Measurements from ENCODE around the gene NPDC1. TPM values are rescaled to one million over a fixed set of nuclear protein-coding genes. Genes with fewer than 3 reads are reported as not detected.

Gene NPDC1
- polyA plus RNA-seq, 3 donors from 2014 or later = 0.36 to 1.4 (median 1.1) TPM

- peaks cover 0 to 11% of the 10 kb centered on the region in 2 donors for H3K4me1 Mint-ChIP-seq
- no peak overlapping the region for H3K27ac Mint-ChIP-seq
- no peaks in the 10 kb centered on the region for H3K36me3 Mint-ChIP-seq
- no peak overlapping the region for H3K4me3 Mint-ChIP-seq
- DNase-seq = no peak
- H3K9me3 Mint-ChIP-seq = no peaks in the 10 kb centered on the region
- peaks cover 22 to 30% (median 24%) of the 10 kb centered on the region in 3 donors for H3K27me3 Mint-ChIP-seq (ENCODE audit: low read depth in 3 of 3)
These were observed 2.9 kb upstream of the NPDC1 start for GRCh38 chr9:137048655-137049543.

- peaks cover 0 to 11% of the 10 kb centered on the region in 2 donors for H3K4me1 Mint-ChIP-seq
- no peak for DNase-seq
These were observed 486 bp downstream of the NPDC1 start for GRCh38 chr9:137045294-137046087.

DNA sequence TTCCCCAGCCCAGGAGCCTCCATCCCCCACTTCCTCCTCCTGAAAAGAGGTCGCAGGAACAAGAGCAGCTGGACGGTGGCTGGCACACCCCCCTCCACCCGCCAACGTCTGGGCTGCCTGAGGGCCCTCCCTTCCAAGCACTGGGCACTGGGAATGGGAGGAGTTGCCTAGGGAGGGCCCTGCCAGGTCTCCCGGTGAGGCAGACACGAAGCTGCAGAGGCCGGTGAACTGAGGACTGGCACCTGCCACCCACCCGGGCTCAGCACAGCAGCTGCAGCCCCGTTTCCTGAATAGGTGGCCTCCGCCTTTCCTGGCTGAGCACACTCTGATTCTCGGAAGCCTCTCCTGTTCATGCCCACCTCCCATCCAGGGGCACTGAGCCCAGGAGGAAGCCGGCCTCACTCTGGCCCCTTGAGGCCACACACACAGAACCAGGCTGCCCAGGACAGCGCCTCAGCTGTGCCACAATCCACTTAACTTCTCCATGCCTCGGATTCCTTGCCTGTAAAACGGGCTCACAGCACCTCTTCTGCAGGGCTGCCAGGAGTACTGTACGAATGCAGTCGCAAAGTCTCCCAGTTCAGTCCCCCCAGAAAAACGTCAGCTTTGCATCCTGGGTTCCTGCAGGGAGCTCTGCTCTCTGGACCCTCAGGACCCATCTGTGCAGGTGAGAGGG, 1.3 kb downstream of the NPDC1 start:
- H3K27me3 Mint-ChIP-seq (ENCODE audit: low read depth in 3 of 3) = peaks cover 18 to 26% (median 18%) of the 10 kb centered on the region in 3 donors
- H3K27ac Mint-ChIP-seq = no peak overlapping the region
- peak overlapping the region in 2 of 5 donors; percentile 21 to 38 for H3K4me3 Mint-ChIP-seq
- no peak for DNase-seq
- H3K4me1 Mint-ChIP-seq = peaks cover 0 to 11% of the 10 kb centered on the region in 2 donors
- no peaks in the 10 kb centered on the region for H3K9me3 Mint-ChIP-seq
- no peaks in the 10 kb centered on the region for H3K36me3 Mint-ChIP-seq

More at GRCh38 chr9:137045294-137046087, 486 bp downstream of the NPDC1 start:
- Mint-ChIP-seq H3K36me3 (no peaks in the 10 kb centered on the region), H3K27ac (no peak overlapping the region), H3K27me3 (ENCODE audit: low read depth in 3 of 3) (peaks cover 18 to 27% (median 22%) of the 10 kb centered on the region in 3 donors), H3K9me3 (no peaks in the 10 kb centered on the region), H3K4me3 (peak overlapping the region in 1 of 5 donors; percentile 7)

GRCh38 chr9:137044037-137044436, 1.9 kb downstream of the NPDC1 start:
- Mint-ChIP-seq H3K27me3 (ENCODE audit: low read depth in 3 of 3) (peaks cover 16 to 26% (median 16%) of the 10 kb centered on the region in 3 donors), H3K4me3 (no peak overlapping the region), H3K9me3 (no peaks in the 10 kb centered on the region), H3K4me1 (peaks cover 0 to 11% of the 10 kb centered on the region in 2 donors), H3K36me3 (no peaks in the 10 kb centered on the region), H3K27ac (no peak overlapping the region)
- DNase-seq = no peak

DNA sequence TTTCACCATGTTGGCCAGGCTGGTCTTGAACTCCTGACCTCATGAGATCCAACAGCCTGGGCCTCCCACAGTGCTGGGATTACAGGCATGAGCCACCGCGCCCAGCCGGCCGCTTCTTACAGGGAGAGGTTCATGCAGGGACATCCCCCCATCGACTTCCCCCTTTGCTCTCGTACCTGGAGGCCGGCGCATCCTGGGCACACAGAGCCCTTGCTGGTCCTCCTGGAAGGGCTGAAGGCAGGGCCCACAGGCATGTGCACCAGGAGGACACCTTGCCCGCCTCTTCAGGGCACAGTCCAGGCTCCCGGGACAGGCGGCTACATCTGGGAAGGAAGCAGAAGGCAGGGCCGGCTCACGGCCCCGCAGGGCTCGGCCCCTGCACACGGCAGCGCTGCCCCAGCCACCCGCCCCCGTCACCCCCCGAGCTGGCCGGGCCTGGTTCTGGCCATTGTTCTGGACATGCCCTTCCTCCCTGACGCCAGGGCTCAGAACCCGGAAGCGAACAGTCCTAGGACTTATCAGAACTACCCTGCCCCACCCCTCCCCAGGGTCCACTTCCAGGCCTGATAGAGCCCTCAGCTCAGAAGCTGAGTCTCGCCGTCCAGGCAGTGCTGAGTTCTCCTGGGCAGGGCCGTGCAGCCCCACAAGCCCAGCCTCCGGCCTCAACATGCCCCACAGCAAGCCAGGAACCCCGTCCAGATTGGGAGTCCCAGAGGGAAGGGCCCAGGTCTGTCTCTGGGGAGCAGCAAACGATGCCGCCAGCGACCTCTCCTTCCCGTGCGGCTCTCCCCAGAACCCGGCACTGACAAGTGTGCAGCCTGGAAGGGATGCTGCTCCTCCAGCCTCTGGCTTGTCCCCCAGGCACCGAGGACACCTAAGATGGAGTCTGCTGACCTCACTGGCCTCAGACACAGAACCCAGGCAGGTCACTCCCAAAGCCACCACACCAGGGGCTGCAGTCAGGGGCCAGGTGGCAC, 2.9 kb downstream of the NPDC1 start:
- no peak for DNase-seq
- peaks cover 0 to 11% of the 10 kb centered on the region in 2 donors for H3K4me1 Mint-ChIP-seq
- peaks cover 16 to 29% (median 18%) of the 10 kb centered on the region in 3 donors for H3K27me3 Mint-ChIP-seq (ENCODE audit: low read depth in 3 of 3)
- H3K9me3 Mint-ChIP-seq = no peaks in the 10 kb centered on the region
- H3K27ac Mint-ChIP-seq = no peak overlapping the region
- no peak overlapping the region for H3K4me3 Mint-ChIP-seq
- H3K36me3 Mint-ChIP-seq = no peaks in the 10 kb centered on the region

DNA sequence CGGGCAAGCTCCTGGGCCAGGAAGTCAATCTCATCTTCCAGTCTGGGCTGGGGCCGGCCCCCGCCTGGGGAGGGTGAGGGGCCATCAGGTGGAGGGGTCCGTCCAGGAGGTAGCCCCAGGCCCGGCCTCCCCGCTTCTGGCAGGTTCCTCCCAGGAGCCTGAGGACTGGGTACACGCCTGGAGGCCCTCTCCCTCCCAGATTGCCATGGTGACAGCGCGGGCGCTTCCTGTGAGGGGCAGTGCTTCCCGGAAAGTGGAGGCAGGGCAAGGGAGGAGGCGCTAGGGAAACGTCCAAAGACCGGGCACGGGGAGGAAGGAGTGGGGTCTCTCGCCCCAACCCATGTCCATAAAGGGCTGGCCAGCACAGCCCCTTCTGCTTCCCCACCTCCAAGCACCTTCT, 4.9 kb downstream of the NPDC1 start:
- Mint-ChIP-seq H3K27me3 (ENCODE audit: low read depth in 3 of 3) (peaks cover 6 to 26% (median 7%) of the 10 kb centered on the region in 3 donors), H3K4me1 (peaks cover 0 to 8% of the 10 kb centered on the region in 2 donors), H3K27ac (no peak overlapping the region), H3K36me3 (no peaks in the 10 kb centered on the region), H3K4me3 (no peak overlapping the region), H3K9me3 (no peaks in the 10 kb centered on the region)
- DNase-seq = no peak

DNA sequence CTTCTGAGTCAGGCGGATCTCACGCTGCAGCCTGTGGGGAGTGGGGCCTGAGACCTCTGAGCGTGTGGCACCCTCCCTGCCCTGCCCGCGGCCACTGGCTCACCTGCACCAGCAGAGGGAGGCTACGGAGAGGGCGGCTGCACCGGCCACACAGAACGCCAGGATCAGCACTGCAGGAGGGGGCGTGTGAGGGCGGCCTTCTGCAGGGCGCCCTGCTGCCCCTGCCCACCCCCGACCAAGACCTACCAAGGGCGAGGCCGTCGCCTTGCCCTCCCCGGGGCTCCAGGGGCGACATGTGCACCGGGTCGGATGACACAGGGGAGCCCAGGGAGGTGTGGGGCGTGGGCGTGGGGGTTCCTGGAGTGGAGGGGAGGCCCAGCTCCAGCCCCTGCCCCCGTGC, 5.4 kb downstream of the NPDC1 start:
- no peak for DNase-seq

GRCh38 chr9:137039611-137040366, 6.2 kb downstream of the NPDC1 start:
- H3K4me3 Mint-ChIP-seq = no peak overlapping the region
- H3K36me3 Mint-ChIP-seq = no peaks in the 10 kb centered on the region
- peaks cover 7 to 8% of the 10 kb centered on the region in 2 donors for H3K4me1 Mint-ChIP-seq
- peaks cover 1 to 20% (median 5%) of the 10 kb centered on the region in 3 donors for H3K27me3 Mint-ChIP-seq (ENCODE audit: low read depth in 3 of 3)
- no peak for DNase-seq
- H3K27ac Mint-ChIP-seq = no peak overlapping the region
- no peaks in the 10 kb centered on the region for H3K9me3 Mint-ChIP-seq

More for the DNA sequence above, 5.4 kb downstream of the NPDC1 start:
- Mint-ChIP-seq H3K4me1 (peaks cover 0 to 8% of the 10 kb centered on the region in 2 donors), H3K36me3 (no peaks in the 10 kb centered on the region), H3K27me3 (ENCODE audit: low read depth in 3 of 3) (peaks cover 6 to 26% (median 7%) of the 10 kb centered on the region in 3 donors), H3K9me3 (no peaks in the 10 kb centered on the region), H3K4me3 (no peak overlapping the region), H3K27ac (no peak overlapping the region)

DNA sequence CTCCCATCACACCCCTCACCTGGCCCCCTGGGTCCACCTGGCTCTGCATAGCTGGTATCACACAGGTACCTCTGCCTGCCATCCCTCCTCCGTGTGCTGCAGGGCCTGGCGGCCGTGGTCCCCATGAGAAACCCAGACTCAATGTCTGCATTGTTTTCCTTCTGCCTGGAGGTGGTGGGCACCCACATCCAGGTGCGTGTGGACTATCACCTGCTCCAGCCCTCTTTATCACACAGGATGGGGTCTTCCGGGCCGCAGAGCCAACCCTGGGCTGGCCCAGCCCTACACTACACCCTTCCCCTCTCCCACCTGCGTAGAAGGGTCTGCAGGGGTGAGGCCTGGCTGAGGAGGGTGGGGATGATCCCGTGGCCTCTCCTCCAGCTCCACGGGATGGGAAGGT, 7.1 kb downstream of the NPDC1 start:
- no peaks in the 10 kb centered on the region for H3K9me3 Mint-ChIP-seq
- peaks cover 0 to 17% (median 4%) of the 10 kb centered on the region in 3 donors for H3K27me3 Mint-ChIP-seq (ENCODE audit: low read depth in 3 of 3)
- no peak for DNase-seq
- H3K4me3 Mint-ChIP-seq = no peak overlapping the region
- peaks cover 10 to 12% of the 10 kb centered on the region in 2 donors for H3K4me1 Mint-ChIP-seq
- H3K27ac Mint-ChIP-seq = no peak overlapping the region
- H3K36me3 Mint-ChIP-seq = no peaks in the 10 kb centered on the region

DNA sequence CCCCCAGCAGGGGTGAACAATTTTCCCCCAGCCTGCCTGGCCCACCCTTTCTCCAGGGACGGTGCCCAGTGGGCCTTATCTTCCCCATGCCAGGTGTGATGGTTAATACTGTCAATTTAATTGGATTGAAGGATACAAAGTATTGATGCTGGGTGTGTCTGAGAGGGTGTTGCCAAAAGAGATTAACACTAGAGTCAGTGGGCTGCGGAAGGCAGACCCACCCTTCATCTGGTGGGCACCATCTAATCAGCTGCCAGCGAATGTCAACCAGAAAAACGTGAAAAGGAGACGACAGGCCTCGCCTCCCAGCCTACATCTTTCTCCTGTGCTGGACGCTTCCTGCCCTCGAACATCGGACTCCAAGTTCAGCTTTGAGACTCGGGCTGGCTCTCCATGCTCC, 8.5 kb downstream of the NPDC1 start:
- Mint-ChIP-seq H3K36me3 (no peaks in the 10 kb centered on the region), H3K27ac (no peak overlapping the region), H3K4me1 (peaks cover 24 to 26% of the 10 kb centered on the region in 2 donors), H3K9me3 (no peaks in the 10 kb centered on the region), H3K4me3 (no peak overlapping the region), H3K27me3 (ENCODE audit: low read depth in 3 of 3) (peaks cover 0 to 11% (median 2%) of the 10 kb centered on the region in 3 donors)
- DNase-seq = no peak

DNA sequence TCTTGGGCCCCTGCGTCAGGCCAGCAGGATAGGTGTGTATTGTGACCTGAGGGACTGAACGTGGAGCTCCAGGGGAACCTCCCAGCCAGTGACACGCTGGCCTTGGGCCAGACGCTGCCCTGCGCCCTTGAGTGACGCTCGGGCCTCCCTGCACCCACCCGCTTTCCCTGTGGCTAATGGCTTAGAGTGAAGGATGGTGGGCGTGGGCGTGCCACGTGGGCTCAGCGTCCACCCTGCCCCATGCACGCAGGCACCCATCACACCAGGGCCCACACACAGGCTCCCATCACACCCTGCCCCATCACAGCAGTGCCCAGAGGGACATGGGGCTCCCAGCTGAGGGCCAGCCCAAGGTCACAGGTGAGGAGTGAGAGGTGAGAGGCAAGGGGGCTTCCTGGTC, 8.9 kb downstream of the NPDC1 start:
- H3K36me3 Mint-ChIP-seq = no peaks in the 10 kb centered on the region
- no peak overlapping the region for H3K4me3 Mint-ChIP-seq
- H3K27me3 Mint-ChIP-seq (ENCODE audit: low read depth in 3 of 3) = peaks cover 0 to 11% (median 2%) of the 10 kb centered on the region in 3 donors
- no peaks in the 10 kb centered on the region for H3K9me3 Mint-ChIP-seq
- peaks cover 27 to 31% of the 10 kb centered on the region in 2 donors for H3K4me1 Mint-ChIP-seq
- DNase-seq = no peak
- H3K27ac Mint-ChIP-seq = no peak overlapping the region

GRCh38 chr9:137035937-137036336, 10.0 kb downstream of the NPDC1 start:
- no peak for DNase-seq
- Mint-ChIP-seq H3K9me3 (no peaks in the 10 kb centered on the region), H3K27ac (no peak overlapping the region), H3K36me3 (no peaks in the 10 kb centered on the region), H3K4me1 (peaks cover 33 to 37% of the 10 kb centered on the region in 2 donors), H3K27me3 (ENCODE audit: low read depth in 3 of 3) (peaks cover 2 to 11% (median 4%) of the 10 kb centered on the region in 3 donors), H3K4me3 (no peak overlapping the region)

All from immature natural killer cell (primary cell).